Measurements from ENCODE around the gene VWA5B1. TPM values are rescaled to one million over a fixed set of nuclear protein-coding genes. Genes with fewer than 3 reads are reported as not detected.

VWA5B1 gene
- total and polyA plus RNA-seq, 2 experiments from 2014 or later = 0.16 to 1.0 TPM

- no peaks in the 10 kb centered on the region for H4K20me1 ChIP-seq (replicated peaks; ENCODE audit: insufficient read depth)
- peak; percentile 19 for ATAC-seq
- Mint-ChIP-seq H3K9me3 (peaks cover 3% of the 10 kb centered on the region; the same call in 1 of the 3 replicates), H3K4me3 (peak overlapping the region; percentile 29; the same call in 2 of the 3 replicates), H3K27me3 (ENCODE audit: insufficient read depth, low read depth, poor library complexity) (peaks cover 11% of the 10 kb centered on the region), H3K27ac (no peak overlapping the region), H3K36me3 (ENCODE audit: low read depth) (no peaks in the 10 kb centered on the region), H3K4me1 (peaks cover 21% of the 10 kb centered on the region)
- H3K4me1 ChIP-seq (ENCODE audit: insufficient read depth) = peaks cover 9% of the 10 kb centered on the region
- no peak overlapping the region for H3K4me2 ChIP-seq
- peaks cover 16% of the 10 kb centered on the region for H3K27me3 ChIP-seq (ENCODE audit: insufficient read depth)
- DNase-seq (ENCODE audit: low spot score) = peak; percentile 36
- no peak for TF ChIP-seq ZNF462 (CRISPR knock-in tag; IDR thresholded peaks at IDR 0.05)
- no peak for TF ChIP-seq ZNF114 (CRISPR knock-in tag; IDR thresholded peaks at IDR 0.05)
- no peak overlapping the region for H2AFZ ChIP-seq
- no peaks in the 10 kb centered on the region for H3K9me2 ChIP-seq (ENCODE audit: insufficient read depth)
- no peaks in the 10 kb centered on the region for H3F3A ChIP-seq (replicated peaks; ENCODE audit: low read depth)
- no peak overlapping the region for H3K4me3 ChIP-seq
- H3K79me2 ChIP-seq (replicated peaks; ENCODE audit: insufficient read depth) = no peaks in the 10 kb centered on the region
- no peaks in the 10 kb centered on the region for H3K36me3 ChIP-seq (ENCODE audit: insufficient read depth)
- no peak overlapping the region for H3K27ac ChIP-seq (ENCODE audit: low read depth)
These were observed 54.1 kb downstream of the VWA5B1 start for GRCh38 chr1:20344738-20345137.

GRCh38 chr1:20345419-20345818, 54.7 kb downstream of the VWA5B1 start:
- Mint-ChIP-seq H3K9me3 (peaks cover 3% of the 10 kb centered on the region; the same call in 1 of the 3 replicates), H3K4me1 (peaks cover 19% of the 10 kb centered on the region), H3K36me3 (ENCODE audit: low read depth) (no peaks in the 10 kb centered on the region), H3K4me3 (no peak overlapping the region), H3K27ac (no peak overlapping the region), H3K27me3 (ENCODE audit: insufficient read depth, low read depth, poor library complexity) (peaks cover 11% of the 10 kb centered on the region)
- H3K27me3 ChIP-seq (ENCODE audit: insufficient read depth) = peaks cover 16% of the 10 kb centered on the region
- no peak overlapping the region for H2AFZ ChIP-seq
- H3K4me1 ChIP-seq (ENCODE audit: insufficient read depth) = peaks cover 9% of the 10 kb centered on the region
- H4K20me1 ChIP-seq (replicated peaks; ENCODE audit: insufficient read depth) = no peaks in the 10 kb centered on the region
- H3K79me2 ChIP-seq (replicated peaks; ENCODE audit: insufficient read depth) = no peaks in the 10 kb centered on the region
- TF ChIP-seq CREB1 (CRISPR knock-in tag; IDR thresholded peaks at IDR 0.05; ENCODE audit: low read depth) (no peak), ZNF462 (CRISPR knock-in tag; IDR thresholded peaks at IDR 0.05) (no peak), NANOG (IDR thresholded peaks at IDR 0.05; ENCODE audit: borderline replicate concordance) (no peak)
- no peak overlapping the region for H3K4me3 ChIP-seq
- H3K36me3 ChIP-seq (ENCODE audit: insufficient read depth) = no peaks in the 10 kb centered on the region
- H3F3A ChIP-seq (replicated peaks; ENCODE audit: low read depth) = no peaks in the 10 kb centered on the region
- no peak overlapping the region for H3K4me2 ChIP-seq
- ATAC-seq (no peak), DNase-seq (ENCODE audit: low spot score) (no peak)
- H3K9me2 ChIP-seq (ENCODE audit: insufficient read depth) = no peaks in the 10 kb centered on the region
- no peak overlapping the region for H3K27ac ChIP-seq (ENCODE audit: low read depth)

Measured in GM23338 (cell line).